Type B pancreatic cell (in vitro differentiated cells): Measurements from ENCODE around the gene CELSR1. TPM values are rescaled to one million over a fixed set of nuclear protein-coding genes. Genes with fewer than 3 reads are reported as not detected.

Experiments used
- DNase-seq: peaks from one replicate; pipeline ENCODE4 v3.0.0; 2021; ENCODE audit warnings: mixed read lengths; ENCODE audit not compliant: unreplicated experiment; ENCODE audit errors: extremely low spot score
- H3K27ac Mint-ChIP-seq: 2 replicates; pipeline ENCODE4 v1.8.0; 2021; ENCODE audit warnings: mild to moderate bottlenecking, mixed read lengths
- H3K27me3 Mint-ChIP-seq: 2 replicates; pipeline ENCODE4 v1.8.0; 2021; ENCODE audit warnings: mixed read lengths
- H3K36me3 Mint-ChIP-seq: 2 replicates; pipeline ENCODE4 v1.8.0; 2021; ENCODE audit warnings: mixed read lengths
- H3K4me1 Mint-ChIP-seq: one replicate; pipeline ENCODE4 v1.8.0; 2021; ENCODE audit warnings: mixed read lengths; ENCODE audit not compliant: unreplicated experiment
- H3K4me3 Mint-ChIP-seq: 2 replicates; pipeline ENCODE4 v1.8.0; 2021; ENCODE audit warnings: mild to moderate bottlenecking, mixed read lengths
- H3K9me3 Mint-ChIP-seq: 2 replicates; pipeline ENCODE4 v1.8.0; 2021; ENCODE audit warnings: mixed read lengths
- total RNA-seq: library from RNA; stranded (reverse); gene quantifications from 2 replicates; pipeline ENCODE4 v1.2.1, GENCODE V29; 2021; ENCODE audit warnings: low replicate concordance
- TF ChIP-seq, protein P1 (sequence below): fragments of 200-600 bp; sonication (generic); conservative IDR thresholded peaks from 2 replicates; pipeline ENCODE4 v1.5.0; 2021; ENCODE audit warnings: antibody characterized with exemption, mild to moderate bottlenecking

CELSR1 gene
- total RNA-seq, 1 donor from 2014 or later: 27.8 TPM

DNA sequence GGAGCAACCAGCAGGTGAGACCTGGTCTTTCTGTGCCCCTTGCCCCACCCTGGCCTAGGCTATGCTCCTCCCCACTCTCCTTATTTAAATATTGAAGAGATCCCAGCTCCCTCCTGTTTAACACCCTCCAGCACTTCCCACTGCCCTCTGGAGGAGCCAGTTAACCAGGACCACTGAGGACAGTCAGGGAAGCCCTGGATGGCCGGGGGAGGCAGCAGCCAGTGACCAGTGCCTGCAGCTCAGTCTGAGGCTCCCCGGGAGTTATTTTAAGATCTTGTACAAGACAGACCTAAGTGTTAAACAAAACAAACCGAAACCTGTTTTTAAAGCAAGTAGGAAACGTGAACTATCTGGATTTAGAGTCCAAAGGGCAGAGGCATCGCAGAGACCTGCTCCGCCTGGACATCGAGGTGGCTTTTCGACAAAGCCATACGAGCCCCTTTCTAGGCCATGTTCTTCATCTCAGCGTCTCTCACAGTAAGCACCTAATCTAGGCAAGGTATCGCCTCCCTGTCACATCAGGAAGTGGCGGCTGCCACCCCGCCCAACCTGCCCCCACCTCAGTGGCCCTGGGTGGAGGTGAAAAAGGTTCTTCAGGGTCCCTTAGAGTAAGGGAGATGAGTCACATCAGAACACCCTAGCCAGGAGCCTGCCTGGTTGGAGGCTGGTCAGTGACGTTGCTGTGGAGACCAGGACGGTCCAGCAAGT is 166.7 kb downstream of the CELSR1 start:
- TF ChIP-seq, protein P1, sequence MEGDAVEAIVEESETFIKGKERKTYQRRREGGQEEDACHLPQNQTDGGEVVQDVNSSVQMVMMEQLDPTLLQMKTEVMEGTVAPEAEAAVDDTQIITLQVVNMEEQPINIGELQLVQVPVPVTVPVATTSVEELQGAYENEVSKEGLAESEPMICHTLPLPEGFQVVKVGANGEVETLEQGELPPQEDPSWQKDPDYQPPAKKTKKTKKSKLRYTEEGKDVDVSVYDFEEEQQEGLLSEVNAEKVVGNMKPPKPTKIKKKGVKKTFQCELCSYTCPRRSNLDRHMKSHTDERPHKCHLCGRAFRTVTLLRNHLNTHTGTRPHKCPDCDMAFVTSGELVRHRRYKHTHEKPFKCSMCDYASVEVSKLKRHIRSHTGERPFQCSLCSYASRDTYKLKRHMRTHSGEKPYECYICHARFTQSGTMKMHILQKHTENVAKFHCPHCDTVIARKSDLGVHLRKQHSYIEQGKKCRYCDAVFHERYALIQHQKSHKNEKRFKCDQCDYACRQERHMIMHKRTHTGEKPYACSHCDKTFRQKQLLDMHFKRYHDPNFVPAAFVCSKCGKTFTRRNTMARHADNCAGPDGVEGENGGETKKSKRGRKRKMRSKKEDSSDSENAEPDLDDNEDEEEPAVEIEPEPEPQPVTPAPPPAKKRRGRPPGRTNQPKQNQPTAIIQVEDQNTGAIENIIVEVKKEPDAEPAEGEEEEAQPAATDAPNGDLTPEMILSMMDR: no peak
- Mint-ChIP-seq H3K27ac (peak overlapping the region; percentile 70), H3K27me3 (no peaks in the 10 kb centered on the region), H3K4me1 (no peaks in the 10 kb centered on the region), H3K4me3 (peak overlapping the region; percentile 17), H3K36me3 (peaks cover 2% of the 10 kb centered on the region), H3K9me3 (peaks cover 2% of the 10 kb centered on the region)
- DNase-seq: no peak

DNA sequence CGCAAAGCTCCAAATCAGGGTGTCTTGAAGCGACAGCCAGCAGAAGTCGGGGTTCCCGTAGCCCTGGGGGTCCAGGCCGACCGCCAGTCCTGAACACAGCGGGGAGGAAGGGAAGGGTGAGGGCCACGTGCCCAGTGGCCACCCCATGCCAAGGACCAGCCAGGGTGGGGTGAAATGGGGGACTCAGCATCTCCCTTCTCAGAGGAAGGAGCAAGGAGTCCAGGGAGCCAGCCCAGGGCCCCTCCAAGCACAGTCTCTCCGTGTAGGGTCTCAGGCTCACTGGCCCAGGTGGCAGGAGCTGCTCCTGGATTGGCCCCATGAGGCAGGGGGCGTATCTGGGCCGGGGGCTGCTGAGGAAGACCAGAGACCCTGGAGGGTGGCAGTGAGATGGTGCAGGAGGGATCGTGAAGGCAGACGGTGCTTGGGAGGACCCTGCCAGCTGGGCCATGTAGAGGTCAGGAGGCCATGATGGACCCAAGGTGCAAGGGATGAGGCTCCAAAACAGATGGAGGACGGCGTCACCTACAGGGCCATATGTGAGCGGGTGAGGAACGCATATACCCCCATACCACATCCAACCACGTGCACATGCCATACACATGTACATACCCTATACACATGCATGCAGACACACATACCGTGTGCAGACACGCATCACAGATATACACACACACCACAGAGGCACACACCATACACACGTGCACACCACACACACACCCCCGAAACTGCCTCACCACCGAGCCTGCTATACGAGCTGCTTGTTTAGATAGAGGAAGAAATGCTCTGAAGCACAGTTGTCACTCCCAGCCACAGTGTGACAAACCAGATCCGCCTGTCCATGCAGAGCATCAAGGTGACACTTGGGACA is 167.5 kb downstream of the CELSR1 start:
- Mint-ChIP-seq H3K4me3 (peak overlapping the region; percentile 17), H3K36me3 (no peaks in the 10 kb centered on the region), H3K27ac (peak overlapping the region; percentile 70), H3K4me1 (no peaks in the 10 kb centered on the region), H3K27me3 (no peaks in the 10 kb centered on the region), H3K9me3 (no peaks in the 10 kb centered on the region)
- TF ChIP-seq, protein P1: no peak
- no peak for DNase-seq

DNA sequence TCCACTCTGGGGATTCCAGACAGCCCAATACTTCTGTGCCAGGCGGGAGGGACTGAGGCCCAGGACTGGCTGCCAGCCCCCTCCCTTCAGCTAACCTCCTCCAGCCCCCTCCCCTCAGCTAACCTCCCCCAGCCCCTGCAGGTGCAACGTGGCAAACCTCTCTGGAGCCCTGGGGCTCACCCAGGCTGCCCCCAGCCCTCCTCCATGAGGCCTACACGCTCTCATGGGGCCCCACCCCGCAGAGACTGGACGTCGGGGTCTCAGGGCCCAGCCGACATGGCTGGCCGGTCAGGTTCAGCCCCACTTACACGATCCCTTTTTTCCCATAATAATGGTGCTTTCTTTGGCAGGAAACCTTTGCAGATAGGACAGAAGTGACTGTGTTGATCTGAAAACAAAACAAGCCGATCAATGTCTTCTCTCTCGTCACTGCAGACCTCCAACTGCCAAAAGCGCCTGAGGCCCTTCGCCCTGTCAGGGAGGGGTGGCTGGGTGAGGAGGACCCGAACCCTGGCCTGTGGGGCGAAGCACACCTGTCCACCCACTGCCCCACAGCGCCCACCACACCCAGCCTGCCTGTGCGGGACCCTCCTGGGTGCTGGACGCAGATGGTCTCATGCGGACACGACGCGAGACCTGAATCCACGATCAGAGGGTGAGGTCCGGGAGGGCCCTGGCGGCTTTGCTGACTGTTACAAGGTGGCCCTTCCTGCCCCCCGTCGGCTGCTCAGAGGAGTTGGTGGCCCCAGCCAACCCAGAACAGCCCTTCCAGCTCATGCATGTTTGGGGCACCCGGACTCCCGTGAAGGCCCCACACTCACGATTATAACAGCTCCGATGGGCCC is 168.3 kb downstream of the CELSR1 start:
- no peaks in the 10 kb centered on the region for H3K9me3 Mint-ChIP-seq

DNA sequence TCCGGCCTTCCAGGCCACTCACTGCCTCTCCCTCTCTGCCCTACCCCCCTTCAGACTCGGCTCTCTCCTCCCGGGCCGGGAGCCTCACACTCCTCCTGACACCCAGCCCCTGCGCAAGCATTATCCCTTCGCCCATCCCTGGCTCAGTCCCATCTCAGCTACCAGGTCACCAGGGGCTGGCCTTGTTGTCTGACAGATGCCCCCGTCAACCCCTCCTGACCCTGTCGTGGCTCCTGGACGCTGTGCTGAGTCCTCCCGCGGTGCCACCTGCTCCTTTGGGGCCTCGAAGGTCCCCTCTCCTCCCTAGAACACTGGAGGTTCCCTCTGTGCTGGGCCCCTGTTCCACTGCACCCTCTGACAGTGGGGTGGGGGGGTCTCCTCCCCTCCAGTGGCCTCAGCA is 169.0 kb downstream of the CELSR1 start:
- TF ChIP-seq, protein P1: no peak
- Mint-ChIP-seq H3K27ac (no peak overlapping the region), H3K4me1 (no peaks in the 10 kb centered on the region), H3K27me3 (no peaks in the 10 kb centered on the region), H3K9me3 (no peaks in the 10 kb centered on the region), H3K4me3 (no peak overlapping the region), H3K36me3 (no peaks in the 10 kb centered on the region)
- DNase-seq: no peak

More for the DNA sequence above, 168.3 kb downstream of the CELSR1 start:
- Mint-ChIP-seq H3K36me3 (no peaks in the 10 kb centered on the region), H3K4me1 (no peaks in the 10 kb centered on the region), H3K4me3 (no peak overlapping the region), H3K27me3 (no peaks in the 10 kb centered on the region), H3K27ac (no peak overlapping the region)
- TF ChIP-seq, protein P1: no peak
- no peak for DNase-seq

DNA sequence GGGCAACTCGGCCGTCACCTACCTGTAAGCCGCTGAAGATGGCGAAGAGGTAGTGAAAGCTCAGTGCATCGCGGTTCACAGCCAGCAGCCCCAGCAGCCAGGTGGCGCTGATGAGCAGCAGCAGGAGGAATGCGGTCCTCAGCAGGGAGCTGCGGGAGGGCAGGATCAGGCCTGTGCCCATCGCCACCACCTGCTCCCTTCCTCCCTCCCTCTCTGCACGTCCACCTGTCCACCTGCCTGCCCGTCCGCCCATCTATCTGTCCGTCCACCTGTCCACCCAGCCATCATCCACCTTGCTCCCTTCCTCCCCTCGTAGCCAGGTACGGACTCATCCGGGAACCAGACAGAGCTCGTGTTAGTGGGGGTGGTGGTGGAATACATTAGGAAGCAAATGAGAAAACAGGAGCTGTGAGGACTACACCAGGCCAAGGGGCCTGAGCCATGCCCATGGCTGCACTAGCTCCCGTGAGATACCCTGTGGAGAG is 169.7 kb downstream of the CELSR1 start:
- no peak for DNase-seq
- no peak overlapping the region for H3K27ac Mint-ChIP-seq

More for the DNA sequence above, 169.7 kb downstream of the CELSR1 start:
- TF ChIP-seq, protein P1: peak; percentile 83
- no peak overlapping the region for H3K4me3 Mint-ChIP-seq
- no peaks in the 10 kb centered on the region for H3K27me3 Mint-ChIP-seq
- H3K9me3 Mint-ChIP-seq: no peaks in the 10 kb centered on the region
- no peaks in the 10 kb centered on the region for H3K36me3 Mint-ChIP-seq
- no peaks in the 10 kb centered on the region for H3K4me1 Mint-ChIP-seq
